ENCODE data around the gene PLXNA4.

- TF ChIP-seq CTCF (IDR thresholded peaks at IDR 0.05), result no peak
- TF ChIP-seq POLR2A (IDR thresholded peaks at IDR 0.05), result no peak
These were observed 152.6 kb downstream of the PLXNA4 start for GRCh38 chr7:132423594-132424200.
